ENCODE data around the gene L3MBTL4. TPM values are rescaled to one million over a fixed set of nuclear protein-coding genes. Genes with fewer than 3 reads are reported as not detected.
A peak's percentile ranks its signal among the peaks of the same experiment; 100 is the strongest.
"Not testable (repeated sequence)": the region's sequence is repeated elsewhere in the genome, so short reads cannot be mapped to it uniquely, and the experiment has no call there.

The L3MBTL4 gene
- total and polyA plus RNA-seq, 4 donors = 3.9 to 11.5 (median 6.5) TPM

- H3K27me3 ChIP-seq (ENCODE audit: control insufficient read depth, insufficient read depth, low read length) = no peaks in the 10 kb centered on the region
- no peaks in the 10 kb centered on the region for H3K36me3 ChIP-seq (ENCODE audit: control insufficient read depth, insufficient read depth, low read length)
- no peak overlapping the region for H3K4me3 ChIP-seq (ENCODE audit: low read depth, low read length)
- H3K4me1 ChIP-seq (ENCODE audit: control insufficient read depth, insufficient read depth, low read length) = peaks cover 13% of the 10 kb centered on the region
- DNase-seq (ENCODE audit: low read depth in 4 of 6, low spot score in 6 of 6) = peak in 1 of 6 donors; percentile 45
- no peaks in the 10 kb centered on the region for H3K9me3 ChIP-seq (ENCODE audit: control insufficient read depth, insufficient read depth, low read length)
- no peak overlapping the region for H3K27ac ChIP-seq (ENCODE audit: low read depth, low read length)
- WGBS (ENCODE audit: insufficient coverage) = no CpG with 5 or more reads among the region's 3 CpGs
These were observed 357.1 kb downstream of the L3MBTL4 start for GRCh38 chr18:6057604-6058003.

GRCh38 chr18:6056171-6056910, 358.4 kb downstream of the L3MBTL4 start:
- H3K9me3 ChIP-seq (ENCODE audit: control insufficient read depth, insufficient read depth, low read length) = no peaks in the 10 kb centered on the region
- DNase-seq (ENCODE audit: low read depth in 4 of 6, low spot score in 6 of 6) = no peak
- H3K4me3 ChIP-seq (ENCODE audit: low read depth, low read length) = no peak overlapping the region
- peaks cover 13% of the 10 kb centered on the region for H3K4me1 ChIP-seq (ENCODE audit: control insufficient read depth, insufficient read depth, low read length)
- H3K27ac ChIP-seq (ENCODE audit: low read depth, low read length) = peak overlapping the region; percentile 6
- H3K27me3 ChIP-seq (ENCODE audit: control insufficient read depth, insufficient read depth, low read length) = no peaks in the 10 kb centered on the region
- no peaks in the 10 kb centered on the region for H3K36me3 ChIP-seq (ENCODE audit: control insufficient read depth, insufficient read depth, low read length)
- 40% methylated on average over 3 of the region's 7 CpGs for WGBS (ENCODE audit: insufficient coverage)

GRCh38 chr18:6055711-6056110, 359.0 kb downstream of the L3MBTL4 start:
- no CpG with 5 or more reads among the region's 5 CpGs for WGBS (ENCODE audit: insufficient coverage)

GRCh38 chr18:6054256-6054842, 360.4 kb downstream of the L3MBTL4 start:
- DNase-seq (ENCODE audit: low read depth in 4 of 6, low spot score in 6 of 6) = no peak
- H3K27ac ChIP-seq (ENCODE audit: low read depth, low read length) = no peak overlapping the region
- 73% methylated on average over 7 of the region's 9 CpGs for WGBS (ENCODE audit: insufficient coverage)
- H3K4me1 ChIP-seq (ENCODE audit: control insufficient read depth, insufficient read depth, low read length) = peaks cover 13% of the 10 kb centered on the region
- H3K9me3 ChIP-seq (ENCODE audit: control insufficient read depth, insufficient read depth, low read length) = no peaks in the 10 kb centered on the region
- no peak overlapping the region for H3K4me3 ChIP-seq (ENCODE audit: low read depth, low read length)
- no peaks in the 10 kb centered on the region for H3K36me3 ChIP-seq (ENCODE audit: control insufficient read depth, insufficient read depth, low read length)
- H3K27me3 ChIP-seq (ENCODE audit: control insufficient read depth, insufficient read depth, low read length) = no peaks in the 10 kb centered on the region

More at GRCh38 chr18:6055711-6056110, 359.0 kb downstream of the L3MBTL4 start:
- H3K9me3 ChIP-seq (ENCODE audit: control insufficient read depth, insufficient read depth, low read length) = no peaks in the 10 kb centered on the region
- peaks cover 13% of the 10 kb centered on the region for H3K4me1 ChIP-seq (ENCODE audit: control insufficient read depth, insufficient read depth, low read length)
- no peak for DNase-seq (ENCODE audit: low read depth in 4 of 6, low spot score in 6 of 6)
- no peaks in the 10 kb centered on the region for H3K36me3 ChIP-seq (ENCODE audit: control insufficient read depth, insufficient read depth, low read length)
- peak overlapping the region; percentile 6 for H3K27ac ChIP-seq (ENCODE audit: low read depth, low read length)
- no peak overlapping the region for H3K4me3 ChIP-seq (ENCODE audit: low read depth, low read length)
- H3K27me3 ChIP-seq (ENCODE audit: control insufficient read depth, insufficient read depth, low read length) = no peaks in the 10 kb centered on the region

DNA sequence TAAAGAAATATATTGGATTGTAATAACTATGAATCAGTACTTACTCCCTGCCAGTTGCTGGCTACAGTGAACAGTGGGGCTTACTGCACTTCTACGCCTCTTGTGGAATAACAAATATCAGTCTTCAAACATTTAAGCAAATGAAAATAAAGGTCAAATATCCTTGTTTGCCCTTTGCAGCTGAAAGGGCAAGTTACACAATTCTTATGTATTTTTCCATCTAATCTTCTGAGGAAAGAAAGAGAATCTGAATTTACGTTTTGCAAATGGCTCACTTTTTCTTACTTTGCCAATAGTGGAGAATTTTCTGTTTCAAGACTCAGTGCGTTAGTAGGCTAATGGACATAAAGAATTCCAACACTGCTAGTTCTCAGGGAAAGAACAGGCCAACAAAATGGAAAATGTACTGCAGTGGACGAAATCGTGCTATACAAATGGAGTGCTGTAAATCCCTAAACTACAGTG, 362.2 kb downstream of the L3MBTL4 start:
- no peaks in the 10 kb centered on the region for H3K27me3 ChIP-seq (ENCODE audit: control insufficient read depth, insufficient read depth, low read length)
- H3K9me3 ChIP-seq (ENCODE audit: control insufficient read depth, insufficient read depth, low read length) = no peaks in the 10 kb centered on the region
- DNase-seq (ENCODE audit: low read depth in 4 of 6, low spot score in 6 of 6) = peak in 1 of 6 donors; percentile 20
- H3K4me3 ChIP-seq (ENCODE audit: low read depth, low read length) = no peak overlapping the region
- peaks cover 13% of the 10 kb centered on the region for H3K4me1 ChIP-seq (ENCODE audit: control insufficient read depth, insufficient read depth, low read length)
- H3K27ac ChIP-seq (ENCODE audit: low read depth, low read length) = no peak overlapping the region
- H3K36me3 ChIP-seq (ENCODE audit: control insufficient read depth, insufficient read depth, low read length) = no peaks in the 10 kb centered on the region
- 50% methylated on average over 2 of the region's 5 CpGs for WGBS (ENCODE audit: insufficient coverage)

GRCh38 chr18:6047596-6047995, 367.1 kb downstream of the L3MBTL4 start:
- not testable (repeated sequence) for H3K27ac ChIP-seq (ENCODE audit: low read depth, low read length); H3K9me3 ChIP-seq (ENCODE audit: control insufficient read depth, insufficient read depth, low read length); H3K36me3 ChIP-seq (ENCODE audit: control insufficient read depth, insufficient read depth, low read length); H3K4me3 ChIP-seq (ENCODE audit: low read depth, low read length); DNase-seq (ENCODE audit: low read depth in 4 of 6, low spot score in 6 of 6); H3K27me3 ChIP-seq (ENCODE audit: control insufficient read depth, insufficient read depth, low read length); H3K4me1 ChIP-seq (ENCODE audit: control insufficient read depth, insufficient read depth, low read length)
- 88% methylated on average over 1 of the region's 2 CpGs for WGBS (ENCODE audit: insufficient coverage)

DNA sequence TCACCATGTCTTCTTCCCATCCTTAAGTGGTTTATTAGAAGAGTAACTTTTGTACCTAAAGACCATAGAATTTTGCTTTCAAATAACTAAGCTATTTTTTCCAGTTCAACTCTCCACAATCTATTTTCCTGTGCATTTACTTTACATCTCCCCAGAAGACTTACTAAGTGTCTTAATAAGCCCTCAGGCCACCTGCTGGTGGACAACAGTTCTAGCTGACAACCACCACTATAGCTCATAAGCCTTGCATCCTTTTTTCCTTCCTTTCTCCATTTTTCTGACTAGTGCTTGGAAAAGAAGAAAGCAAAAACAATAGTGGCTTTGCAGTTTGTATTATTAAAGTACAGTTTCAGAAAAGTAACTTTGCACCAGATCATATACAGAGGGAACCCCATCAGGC, 369.9 kb downstream of the L3MBTL4 start:
- no peaks in the 10 kb centered on the region for H3K4me1 ChIP-seq (ENCODE audit: control insufficient read depth, insufficient read depth, low read length)
- no peaks in the 10 kb centered on the region for H3K27me3 ChIP-seq (ENCODE audit: control insufficient read depth, insufficient read depth, low read length)
- no peak overlapping the region for H3K4me3 ChIP-seq (ENCODE audit: low read depth, low read length)
- no peak overlapping the region for H3K27ac ChIP-seq (ENCODE audit: low read depth, low read length)
- H3K36me3 ChIP-seq (ENCODE audit: control insufficient read depth, insufficient read depth, low read length) = no peaks in the 10 kb centered on the region
- no peak for DNase-seq (ENCODE audit: low read depth in 4 of 6, low spot score in 6 of 6)
- peaks cover 2% of the 10 kb centered on the region for H3K9me3 ChIP-seq (ENCODE audit: control insufficient read depth, insufficient read depth, low read length)

DNA sequence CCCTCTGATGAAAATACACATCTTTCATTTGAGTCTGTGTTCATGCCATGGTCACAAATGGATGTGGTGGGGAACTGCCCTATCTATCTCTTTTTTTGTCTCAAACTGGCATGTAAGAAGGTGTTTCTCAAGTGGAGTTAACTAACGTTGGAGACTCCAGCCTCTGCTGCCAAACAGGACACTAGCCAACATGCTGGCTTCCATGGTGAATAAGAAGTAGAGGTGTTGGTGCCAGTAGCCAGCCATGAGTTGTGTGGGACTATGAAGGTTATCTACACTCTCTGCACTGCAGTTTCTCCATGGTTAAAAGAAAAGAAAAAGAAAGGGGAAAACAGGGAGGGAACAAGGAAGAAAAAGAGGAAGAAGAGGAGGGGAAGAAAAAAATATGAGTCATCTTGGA, 370.4 kb downstream of the L3MBTL4 start:
- no peaks in the 10 kb centered on the region for H3K4me1 ChIP-seq (ENCODE audit: control insufficient read depth, insufficient read depth, low read length)
- WGBS (ENCODE audit: insufficient coverage) = no CpG with 5 or more reads among the region's 1 CpG
- no peak overlapping the region for H3K27ac ChIP-seq (ENCODE audit: low read depth, low read length)
- H3K9me3 ChIP-seq (ENCODE audit: control insufficient read depth, insufficient read depth, low read length) = peaks cover 2% of the 10 kb centered on the region
- H3K4me3 ChIP-seq (ENCODE audit: low read depth, low read length) = no peak overlapping the region
- no peaks in the 10 kb centered on the region for H3K36me3 ChIP-seq (ENCODE audit: control insufficient read depth, insufficient read depth, low read length)
- DNase-seq (ENCODE audit: low read depth in 4 of 6, low spot score in 6 of 6) = no peak
- no peaks in the 10 kb centered on the region for H3K27me3 ChIP-seq (ENCODE audit: control insufficient read depth, insufficient read depth, low read length)

- Histone ChIP-seq H3K9me3 (ENCODE audit: control insufficient read depth, insufficient read depth, low read length) (peaks cover 8% of the 10 kb centered on the region), H3K4me1 (ENCODE audit: control insufficient read depth, insufficient read depth, low read length) (no peaks in the 10 kb centered on the region)
- WGBS (ENCODE audit: insufficient coverage) = no CpG with 5 or more reads among the region's 2 CpGs
These were observed 375.7 kb downstream of the L3MBTL4 start for GRCh38 chr18:6039055-6039454.

DNA sequence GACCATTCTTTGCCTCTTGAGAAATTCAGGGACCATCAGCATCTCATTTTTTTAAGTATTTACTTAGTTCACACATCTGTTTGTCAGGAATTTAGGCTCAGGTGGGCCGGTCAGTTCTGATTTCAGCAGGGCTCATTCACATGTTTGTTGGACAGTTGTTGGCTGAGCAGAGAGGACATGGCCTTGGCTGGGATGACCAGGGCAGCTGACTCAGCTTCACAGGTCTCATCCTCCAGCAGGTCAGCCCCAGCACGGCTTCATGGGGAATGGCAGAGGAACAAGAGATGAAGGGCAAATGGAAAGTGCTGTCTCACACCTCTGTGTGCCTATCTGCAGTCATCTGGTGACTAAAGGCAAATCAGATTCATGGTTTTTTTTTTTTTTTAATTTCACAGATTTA, 383.3 kb downstream of the L3MBTL4 start:
- H3K27ac ChIP-seq (ENCODE audit: low read depth, low read length) = no peak overlapping the region
- H3K36me3 ChIP-seq (ENCODE audit: control insufficient read depth, insufficient read depth, low read length) = no peaks in the 10 kb centered on the region
- H3K4me1 ChIP-seq (ENCODE audit: control insufficient read depth, insufficient read depth, low read length) = no peaks in the 10 kb centered on the region
- no peak overlapping the region for H3K4me3 ChIP-seq (ENCODE audit: low read depth, low read length)
- WGBS (ENCODE audit: insufficient coverage) = 100% methylated on average over 1 of the region's 2 CpGs
- H3K9me3 ChIP-seq (ENCODE audit: control insufficient read depth, insufficient read depth, low read length) = peaks cover 1% of the 10 kb centered on the region
- no peak for DNase-seq (ENCODE audit: low read depth in 4 of 6, low spot score in 6 of 6)
- H3K27me3 ChIP-seq (ENCODE audit: control insufficient read depth, insufficient read depth, low read length) = no peaks in the 10 kb centered on the region

More at GRCh38 chr18:6039055-6039454, 375.7 kb downstream of the L3MBTL4 start:
- no peak for DNase-seq (ENCODE audit: low read depth in 4 of 6, low spot score in 6 of 6)
- Histone ChIP-seq H3K36me3 (ENCODE audit: control insufficient read depth, insufficient read depth, low read length) (no peaks in the 10 kb centered on the region), H3K27me3 (ENCODE audit: control insufficient read depth, insufficient read depth, low read length) (no peaks in the 10 kb centered on the region), H3K4me3 (ENCODE audit: low read depth, low read length) (no peak overlapping the region), H3K27ac (ENCODE audit: low read depth, low read length) (no peak overlapping the region)

Measured in spinal cord (tissue), 10 donors.